ENCODE data around the gene TFCP2.

- TF ChIP-seq, protein P1, sequence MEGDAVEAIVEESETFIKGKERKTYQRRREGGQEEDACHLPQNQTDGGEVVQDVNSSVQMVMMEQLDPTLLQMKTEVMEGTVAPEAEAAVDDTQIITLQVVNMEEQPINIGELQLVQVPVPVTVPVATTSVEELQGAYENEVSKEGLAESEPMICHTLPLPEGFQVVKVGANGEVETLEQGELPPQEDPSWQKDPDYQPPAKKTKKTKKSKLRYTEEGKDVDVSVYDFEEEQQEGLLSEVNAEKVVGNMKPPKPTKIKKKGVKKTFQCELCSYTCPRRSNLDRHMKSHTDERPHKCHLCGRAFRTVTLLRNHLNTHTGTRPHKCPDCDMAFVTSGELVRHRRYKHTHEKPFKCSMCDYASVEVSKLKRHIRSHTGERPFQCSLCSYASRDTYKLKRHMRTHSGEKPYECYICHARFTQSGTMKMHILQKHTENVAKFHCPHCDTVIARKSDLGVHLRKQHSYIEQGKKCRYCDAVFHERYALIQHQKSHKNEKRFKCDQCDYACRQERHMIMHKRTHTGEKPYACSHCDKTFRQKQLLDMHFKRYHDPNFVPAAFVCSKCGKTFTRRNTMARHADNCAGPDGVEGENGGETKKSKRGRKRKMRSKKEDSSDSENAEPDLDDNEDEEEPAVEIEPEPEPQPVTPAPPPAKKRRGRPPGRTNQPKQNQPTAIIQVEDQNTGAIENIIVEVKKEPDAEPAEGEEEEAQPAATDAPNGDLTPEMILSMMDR (IDR thresholded peaks at IDR 0.05; ENCODE audit: insufficient read depth, low read length, poor library complexity, severe bottlenecking), result no peak
- no peak for TF ChIP-seq EZH2phosphoT487 (conservative IDR thresholded peaks at IDR 0.05; ENCODE audit: low read length)
These were observed 91.5 kb downstream of the TFCP2 start for GRCh38 chr12:51081421-51081820.

All from SU-DHL-6 (cell line).